OCI-LY1 (cell line): ENCODE data around the gene VPS54.

Experiments used
- H2AFZ ChIP-seq: fragments of 200-600 bp; sonication (generic), shearing (Covaris generic); 2 replicates; pipeline ENCODE4 v1.6.0; 2014; ENCODE audit warnings: antibody characterized with exemption, mild to moderate bottlenecking, low read length
- H3F3A ChIP-seq: fragments of 200-600 bp; sonication (generic), shearing (Covaris generic); 2 replicates; pipeline ENCODE4 v1.6.0; 2014; ENCODE audit warnings: mild to moderate bottlenecking, antibody characterized with exemption, low read length, moderate library complexity; ENCODE audit not compliant: insufficient read depth
- H3K27ac ChIP-seq: fragments of 200-600 bp; sonication (generic); 2 replicates; pipeline ENCODE4 v1.5.1; 2014; ENCODE audit warnings: low read length, mixed run types, mild to moderate bottlenecking, low read depth; ENCODE audit not compliant: poor library complexity, severe bottlenecking
- H3K27me3 ChIP-seq: fragments of 200-600 bp; sonication (generic); 2 replicates; pipeline ENCODE4 v1.6.0; 2014; ENCODE audit warnings: antibody characterized with exemption, mild to moderate bottlenecking, low read length, moderate library complexity; ENCODE audit not compliant: insufficient read depth
- H3K36me3 ChIP-seq: fragments of 200-600 bp; sonication (generic); 2 replicates; pipeline ENCODE4 v1.6.1; 2014; ENCODE audit warnings: mild to moderate bottlenecking, antibody characterized with exemption, low read length, moderate library complexity, mixed read lengths; ENCODE audit not compliant: insufficient read depth
- H3K4me1 ChIP-seq: fragments of 200-600 bp; sonication (generic); 2 replicates; pipeline ENCODE4 v1.5.1; 2014; ENCODE audit warnings: mild to moderate bottlenecking, low read length, moderate library complexity; ENCODE audit not compliant: insufficient read depth, severe bottlenecking
- H3K4me2 ChIP-seq: fragments of 200-600 bp; sonication (generic), shearing (Covaris generic); 2 replicates; pipeline ENCODE4 v1.6.1; 2014; ENCODE audit warnings: low read length
- H3K4me3 ChIP-seq: fragments of 200-600 bp; sonication (generic); 2 replicates; pipeline ENCODE4 v1.5.1; 2014; ENCODE audit warnings: low read length, low read depth, mild to moderate bottlenecking, mixed read lengths; ENCODE audit not compliant: poor library complexity, severe bottlenecking
- H3K79me2 ChIP-seq: fragments of 200-600 bp; shearing (Covaris generic); 2 replicates; pipeline ENCODE4 v1.6.1; 2016; ENCODE audit warnings: mixed run types, low read length, mixed read lengths; ENCODE audit not compliant: insufficient read depth
- H3K9ac ChIP-seq: fragments of 200-600 bp; sonication (generic), shearing (Covaris generic); 2 replicates; pipeline ENCODE4 v1.6.1; 2014; ENCODE audit warnings: mild to moderate bottlenecking, low read length, mixed read lengths
- H3K9me2 ChIP-seq: fragments of 200-600 bp; sonication (generic), shearing (Covaris generic); 2 replicates; pipeline ENCODE4 v1.6.1; 2014; ENCODE audit warnings: low read depth, mild to moderate bottlenecking, low read length, mixed read lengths
- H3K9me3 ChIP-seq: fragments of 200-600 bp; shearing (Covaris generic); 2 replicates; pipeline ENCODE4 v1.6.1; 2014; ENCODE audit warnings: low read length, mixed read lengths
- H4K20me1 ChIP-seq: fragments of 200-600 bp; sonication (generic), shearing (Covaris generic); 2 replicates; pipeline ENCODE4 v1.6.0; 2016; ENCODE audit warnings: mild to moderate bottlenecking, low read length; ENCODE audit not compliant: insufficient read depth
- CTCF ChIP-seq: fragments of 200-600 bp; sonication (generic), shearing (Covaris generic); IDR thresholded peaks from 2 replicates; pipeline ENCODE4 v1.5.1; 2017; ENCODE audit warnings: mild to moderate bottlenecking, antibody characterized with exemption, low read length, moderate library complexity, mixed read lengths
- EZH2 ChIP-seq: fragments of 200-600 bp; sonication (generic), shearing (Covaris generic); IDR thresholded peaks from 2 replicates; pipeline ENCODE4 v1.8.0; 2017; ENCODE audit warnings: borderline replicate concordance, mixed run types, mild to moderate bottlenecking, antibody characterized with exemption, low read length, moderate library complexity, mixed read lengths

VPS54 gene

GRCh38 chr2:63899639-63900038 lies 119.6 kb downstream of the VPS54 start:
- H2AFZ ChIP-seq: no peak overlapping the region
- peaks cover 64% of the 10 kb centered on the region for H3K36me3 ChIP-seq

GRCh38 chr2:63898839-63899238 lies 120.4 kb downstream of the VPS54 start:
- Histone ChIP-seq H3K9me2 (no peaks in the 10 kb centered on the region), H3K27ac (no peak overlapping the region), H3K4me1 (no peaks in the 10 kb centered on the region), H3F3A (no peaks in the 10 kb centered on the region), H3K79me2 (no peaks in the 10 kb centered on the region), H3K4me3 (no peak overlapping the region), H3K36me3 (peaks cover 66% of the 10 kb centered on the region), H3K9me3 (peaks cover 11% of the 10 kb centered on the region), H3K9ac (no peak overlapping the region), H4K20me1 (no peaks in the 10 kb centered on the region), H2AFZ (no peak overlapping the region), H3K27me3 (no peaks in the 10 kb centered on the region), H3K4me2 (no peak overlapping the region)
- TF ChIP-seq EZH2 (no peak), CTCF (no peak)

More at GRCh38 chr2:63899639-63900038, 119.6 kb downstream of the VPS54 start:
- no peaks in the 10 kb centered on the region for H3K4me1 ChIP-seq
- peaks cover 11% of the 10 kb centered on the region for H3K9me3 ChIP-seq
- H3K4me2 ChIP-seq: no peak overlapping the region
- no peak overlapping the region for H3K27ac ChIP-seq
- H3K79me2 ChIP-seq: no peaks in the 10 kb centered on the region
- H3K27me3 ChIP-seq: no peaks in the 10 kb centered on the region
- TF ChIP-seq EZH2 (no peak), CTCF (no peak)
- H3K9me2 ChIP-seq: no peaks in the 10 kb centered on the region
- no peak overlapping the region for H3K9ac ChIP-seq
- no peaks in the 10 kb centered on the region for H3F3A ChIP-seq
- H4K20me1 ChIP-seq: no peaks in the 10 kb centered on the region
- H3K4me3 ChIP-seq: no peak overlapping the region

GRCh38 chr2:63894167-63894566 lies 125.1 kb downstream of the VPS54 start:
- H3K27me3 ChIP-seq: no peaks in the 10 kb centered on the region
- no peak overlapping the region for H3K9ac ChIP-seq
- no peak overlapping the region for H2AFZ ChIP-seq
- H3K9me3 ChIP-seq: no peaks in the 10 kb centered on the region
- no peak overlapping the region for H3K27ac ChIP-seq
- H3K4me2 ChIP-seq: no peak overlapping the region
- H3K9me2 ChIP-seq: no peaks in the 10 kb centered on the region
- H3K4me3 ChIP-seq: no peak overlapping the region
- peaks cover 79% of the 10 kb centered on the region for H3K36me3 ChIP-seq
- H3K4me1 ChIP-seq: no peaks in the 10 kb centered on the region
- TF ChIP-seq CTCF (no peak), EZH2 (no peak)
- H3K79me2 ChIP-seq: no peaks in the 10 kb centered on the region
- no peaks in the 10 kb centered on the region for H3F3A ChIP-seq
- H4K20me1 ChIP-seq: no peaks in the 10 kb centered on the region
